GM18499 (cell line): ENCODE measurements around the gene CMBL.
"Not testable (repeated sequence)": the region's sequence is repeated elsewhere in the genome, so short reads cannot be mapped to it uniquely, and the experiment has no call there.

ENCODE experiments used
- ATAC-seq: cut with Tn5 transposase; IDR thresholded peaks from one replicate; pipeline ENCODE4 v1.9.1; 2021; ENCODE audit warnings: moderate number of reproducible peaks; ENCODE audit not compliant: insufficient read depth, unreplicated experiment

CMBL gene

GRCh38 chr5:10310835-10311570, 3.3 kb upstream of the CMBL start:
- ATAC-seq, result not testable (repeated sequence)

DNA sequence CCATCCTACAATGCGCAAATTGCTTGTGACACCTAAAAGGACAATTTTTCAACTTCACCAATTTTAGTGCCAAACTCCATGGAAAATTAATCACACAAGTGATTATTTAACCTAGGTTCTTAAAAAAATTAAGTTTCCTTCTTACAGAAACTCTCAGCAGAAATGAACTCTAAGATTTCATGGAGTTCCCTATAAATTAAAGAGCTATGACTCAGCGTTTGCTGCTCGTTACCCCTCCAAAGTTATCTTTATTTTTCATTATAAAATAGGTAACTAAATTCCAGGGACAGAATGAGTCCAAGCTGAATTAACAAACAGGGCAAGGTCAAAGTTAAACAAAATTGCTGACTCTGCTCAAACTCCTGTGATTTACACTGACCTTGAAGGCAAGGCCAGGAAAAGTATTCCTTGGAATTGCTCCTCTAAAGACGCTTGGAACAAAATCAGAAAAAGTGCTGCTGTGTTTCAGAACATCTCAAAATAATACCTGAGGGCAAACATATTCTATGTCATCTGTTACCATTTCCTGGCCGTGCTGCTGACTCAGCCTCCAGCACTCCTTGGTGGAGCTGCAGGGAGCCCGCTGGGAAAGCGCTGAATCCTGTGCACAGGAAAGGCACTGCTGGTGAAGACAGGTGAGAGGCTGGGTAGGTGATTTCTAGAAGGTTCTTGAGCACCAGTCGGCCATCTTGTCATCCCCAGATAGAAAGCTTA, 2.5 kb upstream of the CMBL start:
- no peak for ATAC-seq

DNA sequence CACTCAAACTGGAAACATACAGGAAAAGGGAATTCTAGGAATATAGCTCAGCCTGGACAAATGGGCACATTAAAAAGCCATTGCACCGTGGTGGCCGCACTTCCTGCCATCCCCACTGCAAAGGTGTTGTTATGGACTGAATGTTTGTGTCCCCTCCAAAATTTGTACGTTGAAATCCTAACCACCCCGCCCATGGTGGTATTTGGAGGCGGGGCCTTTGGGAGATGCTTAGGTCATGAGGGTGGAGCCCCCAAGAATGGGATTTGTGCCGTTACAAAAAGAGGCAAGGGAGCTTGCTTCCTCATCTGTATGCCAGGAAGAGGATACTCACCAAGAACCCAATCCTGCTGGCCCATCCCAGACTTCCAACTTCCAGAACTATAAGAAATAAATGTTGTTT, 1.1 kb upstream of the CMBL start:
- no peak for ATAC-seq

- no peak for ATAC-seq
Observed at GRCh38 chr5:10306806-10307205, 896 bp downstream of the CMBL start.

GRCh38 chr5:10306114-10306513, 1.6 kb downstream of the CMBL start:
- no peak for ATAC-seq

DNA sequence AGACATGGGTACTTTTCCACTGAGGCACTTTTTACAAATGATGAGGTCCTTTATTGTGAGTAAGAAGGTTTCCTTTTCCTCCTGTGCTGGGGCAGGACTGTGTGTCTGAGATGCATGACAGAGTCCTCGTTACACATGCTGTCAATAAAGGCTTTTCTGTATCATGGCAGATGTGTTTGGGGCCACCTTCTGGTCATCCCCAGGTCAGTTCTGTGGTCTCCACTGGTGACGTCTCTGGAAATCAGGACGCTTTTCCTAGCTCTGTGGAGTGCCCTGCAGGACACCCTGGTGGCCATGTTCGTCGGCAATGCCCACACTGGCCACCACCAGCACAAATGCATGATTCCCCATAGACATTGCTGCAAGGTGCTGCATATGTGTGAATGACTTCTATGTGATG, 2.8 kb downstream of the CMBL start:
- ATAC-seq, result no peak

DNA sequence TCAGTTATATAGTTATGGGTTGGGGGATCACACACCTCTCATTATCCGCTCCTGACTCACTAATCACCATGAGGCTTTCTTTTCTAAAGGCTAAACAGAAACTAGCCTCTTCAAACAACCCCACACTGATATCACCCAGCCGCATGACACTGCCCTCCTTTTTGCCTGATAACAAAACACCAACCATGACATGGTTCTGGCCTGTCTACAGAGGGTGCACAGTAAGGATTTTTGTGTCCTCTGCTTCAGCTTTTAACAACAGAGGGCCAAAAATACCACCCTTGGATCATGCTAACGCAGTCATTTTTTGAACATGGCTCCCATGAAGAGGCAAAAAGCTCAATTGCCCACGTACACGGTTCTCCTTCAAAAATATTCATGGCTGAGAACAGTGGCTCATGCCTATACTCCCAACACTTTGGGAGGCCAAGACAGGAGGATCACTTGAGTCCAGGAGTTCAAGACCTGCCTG, 4.0 kb downstream of the CMBL start:
- no peak for ATAC-seq

DNA sequence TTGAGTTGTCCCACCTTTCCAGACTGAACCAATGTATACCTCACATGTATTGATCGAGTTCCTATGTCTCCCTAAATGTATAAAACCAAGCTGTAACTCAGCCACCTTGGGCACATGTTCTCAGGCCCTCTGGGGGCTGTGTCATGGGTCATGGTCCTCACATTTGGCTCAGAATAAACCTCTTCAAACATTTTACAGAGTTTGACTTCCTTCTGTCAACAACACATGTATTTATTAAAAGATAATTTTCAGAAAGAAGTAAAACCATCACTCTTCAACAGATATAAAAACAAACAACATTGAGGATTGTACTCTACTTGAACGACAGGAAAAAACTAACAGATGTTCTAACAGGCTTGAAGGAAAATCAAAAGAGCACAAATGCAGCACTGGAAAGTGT, 4.5 kb downstream of the CMBL start:
- no peak for ATAC-seq

DNA sequence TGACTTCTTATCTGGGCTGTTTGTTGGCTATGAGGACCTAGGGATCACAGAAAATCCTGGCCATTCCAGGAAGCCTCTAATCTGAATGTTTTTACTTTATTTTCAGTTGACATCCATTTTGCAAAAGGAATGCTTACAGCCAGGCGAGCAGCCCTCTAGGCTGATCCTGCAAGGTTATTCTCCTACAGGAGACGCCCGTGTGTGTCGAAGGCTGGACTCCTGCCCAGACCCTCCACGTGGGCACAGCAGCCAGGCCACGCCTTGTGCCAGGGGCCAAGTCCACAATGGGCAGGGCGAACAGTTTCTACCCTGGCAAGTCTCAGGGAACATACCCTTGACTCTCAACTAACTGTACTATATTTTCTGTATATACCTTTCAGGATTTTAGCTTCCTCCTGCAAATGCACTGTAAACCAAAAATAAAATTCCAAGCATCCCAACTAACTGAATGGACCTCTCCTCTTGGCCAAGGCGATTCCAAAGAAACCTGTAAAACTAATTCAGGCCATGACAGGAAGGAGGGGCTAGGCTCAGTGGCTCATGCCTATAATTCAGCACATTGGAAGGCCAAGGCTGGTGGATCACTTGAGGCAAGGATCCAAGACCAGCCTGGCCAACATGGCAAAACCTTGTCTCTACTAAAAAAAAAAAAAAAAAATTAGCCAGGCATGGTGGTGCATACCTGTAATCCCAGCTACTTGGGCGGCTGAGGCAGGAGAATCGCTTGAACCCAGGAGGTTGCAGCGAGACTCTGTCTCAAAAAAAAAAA, 5.7 kb downstream of the CMBL start:
- no peak for ATAC-seq

GRCh38 chr5:10301266-10301665, 6.4 kb downstream of the CMBL start:
- ATAC-seq, result no peak

GRCh38 chr5:10300246-10300645, 7.5 kb downstream of the CMBL start:
- no peak for ATAC-seq

DNA sequence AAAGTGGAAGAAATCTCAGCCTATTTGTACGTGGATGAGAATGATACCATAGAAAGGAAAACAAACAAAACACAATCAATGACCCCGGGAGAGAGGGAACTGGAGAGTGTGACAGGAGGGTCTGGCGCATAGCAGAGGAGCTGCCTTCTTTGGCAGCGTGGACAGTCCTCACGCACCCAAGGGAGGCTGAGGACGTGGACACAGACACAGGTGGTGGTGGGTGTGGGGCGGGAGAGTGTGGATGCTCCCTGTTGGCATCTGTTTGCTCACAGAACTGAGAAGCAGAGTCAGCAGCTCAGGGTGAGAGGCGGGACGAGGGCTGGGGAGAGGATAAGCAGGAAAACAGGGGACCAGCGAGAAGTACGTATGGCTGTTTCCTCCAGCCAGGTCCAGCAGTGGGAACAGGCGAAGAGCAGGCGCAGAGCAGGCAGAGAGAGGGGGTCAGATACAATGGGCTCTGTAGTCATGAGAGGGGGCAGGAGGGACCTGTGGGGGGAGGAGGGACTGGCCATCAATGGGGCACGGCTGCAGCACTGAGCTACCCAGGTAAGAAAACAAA, 10.0 kb downstream of the CMBL start:
- ATAC-seq, result no peak

DNA sequence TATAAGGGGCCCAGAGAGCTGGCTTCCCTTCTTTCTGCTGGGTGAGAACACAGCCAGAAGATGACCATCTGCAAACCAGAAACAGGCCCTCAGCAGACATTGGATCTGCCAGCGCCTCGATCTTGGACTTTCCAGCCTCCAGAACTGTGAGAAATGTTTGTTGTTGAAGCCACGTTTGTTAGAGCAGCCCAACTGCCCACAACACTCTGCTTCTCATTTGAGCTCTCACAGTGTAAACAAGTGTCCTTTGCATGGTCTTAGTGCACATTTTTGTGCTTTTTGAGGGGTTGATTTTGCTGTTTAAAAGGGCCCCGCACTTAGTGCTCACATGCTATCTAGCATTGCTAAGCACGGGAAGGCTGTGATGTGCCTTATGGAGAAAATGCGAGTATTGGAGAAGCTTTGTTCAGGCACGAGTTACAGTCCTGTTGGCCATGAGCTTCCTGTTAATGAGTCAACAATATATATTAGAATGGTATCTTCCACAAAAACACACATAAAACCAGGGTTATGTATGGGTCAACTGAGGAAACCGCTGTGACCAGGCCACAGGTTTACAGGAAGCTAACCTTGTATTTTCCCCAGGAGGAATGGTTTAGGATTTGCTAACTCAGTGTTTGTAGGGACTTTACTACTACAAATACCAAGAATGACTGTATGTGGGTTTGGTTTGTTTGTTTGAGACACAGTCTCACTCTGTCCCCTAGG, 11.9 kb downstream of the CMBL start:
- no peak for ATAC-seq

DNA sequence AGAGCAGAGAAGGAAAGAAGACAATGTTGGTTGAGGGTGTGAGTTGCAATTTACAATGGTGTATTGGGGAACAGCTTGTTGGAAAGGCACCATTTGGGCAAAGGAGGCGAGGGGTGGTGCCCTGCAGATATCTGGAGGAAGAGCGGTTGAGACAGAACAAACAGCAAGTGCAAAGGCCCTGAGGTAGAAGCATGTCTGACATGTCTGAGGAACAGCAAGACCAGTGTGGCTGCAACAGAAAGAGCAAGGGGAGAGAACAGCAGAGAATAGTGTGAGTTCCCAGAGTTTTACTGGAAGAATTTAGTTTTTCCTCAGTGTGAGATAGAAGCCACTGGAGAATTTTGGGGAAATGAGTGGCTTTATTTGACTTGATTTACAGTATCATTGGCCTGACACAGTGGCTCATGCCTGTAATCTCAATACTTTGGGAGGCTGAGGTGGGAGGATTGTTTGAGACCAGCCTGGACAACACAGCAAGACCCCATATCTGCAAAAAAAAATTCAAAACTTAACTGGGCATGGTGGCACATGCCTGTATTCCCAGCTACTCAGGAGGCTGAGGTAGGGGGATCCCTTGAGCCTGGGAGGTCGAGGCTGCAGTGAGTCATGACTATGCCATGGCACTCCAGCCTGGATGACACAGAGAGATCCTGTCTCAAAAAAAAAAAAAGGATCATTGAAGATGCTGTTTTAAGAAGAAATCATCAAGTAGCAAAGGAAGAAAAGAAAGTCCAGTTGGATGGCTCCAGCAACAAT, 13.6 kb downstream of the CMBL start:
- no peak for ATAC-seq

GRCh38 chr5:10291692-10292339, 15.9 kb downstream of the CMBL start:
- ATAC-seq, result no peak

- no peak for ATAC-seq
Observed at GRCh38 chr5:10290438-10290837, 17.3 kb downstream of the CMBL start.

GRCh38 chr5:10289991-10290390, 17.7 kb downstream of the CMBL start:
- ATAC-seq, result no peak

DNA sequence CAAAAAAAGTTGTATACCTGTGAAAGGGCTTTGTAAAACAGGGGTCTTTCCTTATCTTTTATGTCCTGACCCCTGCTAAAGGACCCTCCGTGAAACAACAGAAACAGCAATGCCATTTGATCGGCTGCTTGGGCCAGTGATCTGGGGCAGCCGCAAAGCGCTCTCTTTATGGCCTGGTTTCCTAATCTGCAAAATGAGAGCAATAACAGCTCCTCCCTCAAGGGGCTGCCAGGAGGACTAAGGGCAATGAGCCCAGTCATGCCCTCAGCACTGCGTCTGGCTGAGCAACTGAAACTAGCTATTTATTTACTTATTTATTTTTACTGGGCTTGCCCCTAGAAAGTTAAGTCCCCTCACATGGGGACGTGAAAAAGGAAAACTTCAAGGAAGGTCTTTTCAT, 18.3 kb downstream of the CMBL start:
- no peak for ATAC-seq

DNA sequence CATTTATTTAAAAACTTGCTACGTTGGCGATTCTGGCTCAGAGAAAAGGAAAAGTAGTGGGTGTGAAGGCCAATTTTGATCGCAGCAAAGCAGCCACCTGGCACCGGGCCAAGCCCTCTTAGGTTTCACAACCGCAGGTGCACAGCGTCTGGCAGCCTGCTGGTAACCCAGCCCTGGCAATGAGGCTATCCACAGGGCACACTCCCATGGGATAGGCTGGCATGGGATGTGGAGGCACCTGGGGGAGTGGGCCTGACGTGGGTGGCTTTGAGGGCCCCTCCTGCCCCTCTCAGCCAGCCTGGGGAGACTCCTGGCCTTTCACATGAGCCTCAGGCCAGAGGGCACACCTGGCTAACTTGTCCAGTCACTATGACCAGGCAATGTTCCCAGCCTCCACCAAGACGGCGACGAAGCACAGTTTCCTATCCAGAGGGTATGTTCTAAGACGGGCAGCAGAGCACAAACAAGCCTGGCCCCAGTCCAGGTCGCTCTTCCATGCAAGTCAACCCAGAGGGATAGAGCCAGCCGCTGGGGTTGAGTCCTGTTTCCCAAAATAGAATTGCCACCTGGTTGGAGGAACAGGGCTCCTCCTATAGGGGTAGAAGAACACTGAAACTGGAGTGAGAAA, 19.0 kb downstream of the CMBL start:
- ATAC-seq, result no peak
